Caki2 (cell line): ENCODE measurements around the gene APEH. TPM values are rescaled to one million over a fixed set of nuclear protein-coding genes. Genes with fewer than 3 reads are reported as not detected.

Experiments
- DNase-seq: peaks from one replicate; pipeline ENCODE4 v3.0.0-alpha.2; 2015; ENCODE audit warnings: low read depth
- in situ Hi-C: cut with HindIII; loops from 2 replicates; pipeline ENCODE4 v1.10.0; 2016; ENCODE audit warnings: low sequenced_read_pairs, low pct_unique_long_range_greater_than_20kb, mixed read lengths
- total RNA-seq: library from RNA; depleted of rRNA; stranded (reverse); fragments of >200 nt; shearing (Covaris generic); gene quantifications from 2 replicates; pipeline ENCODE4 v1.2.3, GENCODE V29; 2014; ENCODE audit warnings: low replicate concordance; rRNA removed

APEH gene
- total RNA-seq, 1 experiment from 2014 or later, result 122 TPM

GRCh38 chr3:49733551-49733950 lies 59.4 kb downstream of the APEH start:
- in situ Hi-C loops, result no loop called here
- no peak for DNase-seq

Other genes starting within 250 kb of the APEH start
- gene NICN1, start 245.0 kb upstream of the APEH start, total RNA-seq, result 6.0 and 6.9 TPM in 2 replicates
- 34.4 and 55.2 TPM in 2 replicates for gene DAG1, start 204.1 kb upstream of the APEH start, total RNA-seq
- 0.03 TPM in 1 of 2 replicates, not detected in the other for gene BSN, start 119.9 kb upstream of the APEH start, total RNA-seq
- gene MST1, start 15.1 kb downstream of the APEH start, total RNA-seq, result 1.7 TPM in 2 replicates
- 14.3 and 14.6 TPM in 2 replicates for gene RNF123, start 15.2 kb downstream of the APEH start, total RNA-seq
- not detected in 2 replicates for gene AMIGO3, start 45.3 kb downstream of the APEH start, total RNA-seq
- gene GMPPB, start 49.6 kb downstream of the APEH start, total RNA-seq, result 32.1 and 35.9 TPM in 2 replicates
- 20.3 and 23.7 TPM in 2 replicates for gene IP6K1, start 112.2 kb downstream of the APEH start, total RNA-seq
- gene CDHR4, start 125.5 kb downstream of the APEH start, total RNA-seq, result not detected in 2 replicates
- 0.81 TPM in 1 of 2 replicates, not detected in the other for gene INKA1, start 128.9 kb downstream of the APEH start, total RNA-seq
- gene UBA7, start 139.6 kb downstream of the APEH start, total RNA-seq, result 5.3 and 19.6 TPM in 2 replicates
- gene TRAIP, start 182.2 kb downstream of the APEH start, total RNA-seq, result 7.0 and 16.5 TPM in 2 replicates
- gene CAMKV, start 195.6 kb downstream of the APEH start, total RNA-seq, result not detected in 2 replicates
- not detected in 2 replicates for gene MST1R, start 229.5 kb downstream of the APEH start, total RNA-seq